ENCODE results near the gene ZSWIM4.

The ZSWIM4 gene

GRCh38 chr19:13814550-13814949 lies 19.3 kb downstream of the ZSWIM4 start:
- no peak for DNase-seq

- DNase-seq = no peak
These were observed 21.9 kb downstream of the ZSWIM4 start for GRCh38 chr19:13817018-13817614.

- no peak for DNase-seq
These were observed 22.6 kb downstream of the ZSWIM4 start for GRCh38 chr19:13817615-13818371.

GRCh38 chr19:13819238-13819637 lies 24.0 kb downstream of the ZSWIM4 start:
- no peak for DNase-seq

GRCh38 chr19:13821292-13821691 lies 26.0 kb downstream of the ZSWIM4 start:
- DNase-seq = no peak

GRCh38 chr19:13823256-13823655 lies 28.0 kb downstream of the ZSWIM4 start:
- no peak for DNase-seq

- no peak for DNase-seq
These were observed 28.7 kb downstream of the ZSWIM4 start for GRCh38 chr19:13823901-13824300.

- DNase-seq = no peak
These were observed 29.5 kb downstream of the ZSWIM4 start for GRCh38 chr19:13824703-13825102.

GRCh38 chr19:13825489-13826441 lies 30.5 kb downstream of the ZSWIM4 start:
- DNase-seq = no peak

GRCh38 chr19:13826652-13827235 lies 31.5 kb downstream of the ZSWIM4 start:
- DNase-seq = no peak

GRCh38 chr19:13827656-13828055 lies 32.4 kb downstream of the ZSWIM4 start:
- no peak for DNase-seq

- no peak for DNase-seq
These were observed 35.0 kb downstream of the ZSWIM4 start for GRCh38 chr19:13830114-13830740.

- DNase-seq = no peak
These were observed 35.7 kb downstream of the ZSWIM4 start for GRCh38 chr19:13830741-13831536.

GRCh38 chr19:13831537-13832467 lies 36.6 kb downstream of the ZSWIM4 start:
- DNase-seq = no peak

- DNase-seq = peak; percentile 55
These were observed 38.3 kb downstream of the ZSWIM4 start for GRCh38 chr19:13833330-13834243.

GRCh38 chr19:13834244-13835069 lies 39.2 kb downstream of the ZSWIM4 start:
- DNase-seq = no peak

GRCh38 chr19:13835791-13836723 lies 40.8 kb downstream of the ZSWIM4 start:
- no peak for DNase-seq

All from amniotic stem cell (primary cell).